T-cell (primary cell): Measurements from ENCODE around the gene NARS2. TPM values are rescaled to one million over a fixed set of nuclear protein-coding genes. Genes with fewer than 3 reads are reported as not detected.
A peak's percentile ranks its signal among the peaks of the same experiment; 100 is the strongest.

Source experiments
- ATAC-seq, 4 experiments: fragments of 200-7000 bp in 3 of 4; fragments of 150-1000 bp in 1 of 4; cut with Tn5 transposase; replicated peaks in 1 of 4; 1 replicate in 3 of 4; 2 replicates in 1 of 4; pipeline ENCODE4 v1.10.0; 2021; ENCODE audit warnings: moderate library complexity in 3 of 4, mild to moderate bottlenecking in 2 of 4, moderate number of reproducible peaks in 1 of 4
- CTCF ChIA-PET, 2 donors: fragments of 300-600 bp; sonication (Branson Sonifier 250); formaldehyde crosslinking; loops; one replicate each; lab custom pipeline; 2022; ENCODE audit warnings: antibody characterized with exemption in 2 of 2; lab: Charles Lee
- POLR2A ChIA-PET, 2 donors: fragments of 300-600 bp; sonication (Branson Sonifier 250); formaldehyde crosslinking; loops; one replicate each; lab custom pipeline; 2022; ENCODE audit warnings: antibody characterized with exemption in 2 of 2; lab: Charles Lee
- DNase-seq, 35 experiments: peaks; one replicate each; pipeline versions ENCODE4 v3.0.0 to v3.0.0-alpha.2; 2013 to 2023
- H3K27ac ChIP-seq: one replicate; pipeline ENCODE4 v1.5.1; 2013; ENCODE audit warnings: low read length
- H3K27me3 ChIP-seq, 2 experiments: replicated peaks in 1 of 2; 1 replicate in 1 of 2; 2 replicates in 1 of 2; pipeline versions ENCODE4 v1.6.1 to v1.7.0; 2013; ENCODE audit warnings: low read length in 1 of 2, mixed read lengths in 1 of 2; ENCODE audit not compliant: control insufficient read depth in 2 of 2, insufficient read depth in 2 of 2; ENCODE audit errors: extremely low read depth in 1 of 2
- H3K36me3 ChIP-seq, 2 donors: 1 replicate in 1 of 2; 2 replicates in 1 of 2; pipeline versions ENCODE4 v1.6.1 to v1.7.0; 2013; ENCODE audit warnings: low read length in 1 of 2; ENCODE audit not compliant: control insufficient read depth in 2 of 2, insufficient read depth in 1 of 2; ENCODE audit errors: extremely low read depth in 1 of 2
- H3K4me1 ChIP-seq, 2 experiments: 1 replicate in 1 of 2; 2 replicates in 1 of 2; pipeline versions ENCODE4 v1.6.1 to v1.7.0; 2013; ENCODE audit warnings: low read length in 2 of 2, mixed read lengths in 1 of 2; ENCODE audit not compliant: insufficient read depth in 2 of 2, control insufficient read depth in 1 of 2; ENCODE audit errors: extremely low read depth in 1 of 2
- H3K4me3 ChIP-seq, 2 donors: 1 replicate in 1 of 2; 2 replicates in 1 of 2; pipeline versions ENCODE4 v1.5.1 to v1.7.0; 2013; ENCODE audit warnings: mild to moderate bottlenecking in 2 of 2, low read length in 1 of 2, moderate library complexity in 1 of 2; ENCODE audit not compliant: control insufficient read depth in 1 of 2; ENCODE audit errors: extremely low read depth in 1 of 2
- H3K9me3 ChIP-seq: 2 replicates; pipeline ENCODE4 v1.7.0; 2013
- H3K27ac Mint-ChIP-seq, 2 donors: one replicate each; pipeline ENCODE4 v1.8.0; 2020 to 2021; ENCODE audit warnings: mild to moderate bottlenecking in 2 of 2, mixed read lengths in 2 of 2
- H3K27me3 Mint-ChIP-seq, 2 donors: one replicate each; pipeline ENCODE4 v1.8.0; 2021 to 2022; ENCODE audit warnings: mixed read lengths in 2 of 2
- H3K36me3 Mint-ChIP-seq: one replicate; pipeline ENCODE4 v1.8.0; 2021; ENCODE audit warnings: mixed read lengths
- H3K4me1 Mint-ChIP-seq, 3 donors: one replicate each; pipeline ENCODE4 v1.8.0; 2020 to 2022; ENCODE audit warnings: mixed read lengths in 3 of 3, mild to moderate bottlenecking in 1 of 3
- H3K4me3 Mint-ChIP-seq, 3 donors: one replicate each; pipeline ENCODE4 v1.8.0; 2020 to 2022; ENCODE audit warnings: mild to moderate bottlenecking in 3 of 3, mixed read lengths in 3 of 3, moderate library complexity in 3 of 3
- H3K9me3 Mint-ChIP-seq, 3 donors: one replicate each; pipeline ENCODE4 v1.8.0; 2020 to 2022; ENCODE audit warnings: mixed read lengths in 3 of 3
- WGBS: methylation state at CpG from one replicate; pipeline ENCODE4 v1.1.5; 2013; ENCODE audit warnings: missing lambda C conversion rate; ENCODE audit not compliant: insufficient coverage; 5-methylcytosine and 5-hydroxymethylcytosine counted together
- total RNA-seq, 35 experiments: library from RNA in 6 of 35; stranded (reverse) in 6 of 35; fragments of 120-200 nt in 1 of 35; gene quantifications; one replicate each; pipeline versions ENCODE4 v1.2.1 to v1.2.4 and lab custom pipeline; 2013 to 2026

NARS2 gene
- total RNA-seq, 5 donors from 2014 or later (not counting 1 experiment from before 2014, with no cell fraction given) = 12.1 to 17.6 (median 13.3) TPM

- H3K4me3 ChIP-seq = no peak overlapping the region
- Mint-ChIP-seq H3K27ac (no peak overlapping the region), H3K4me3 (no peak overlapping the region), H3K27me3 (no peaks in the 10 kb centered on the region), H3K9me3 (no peaks in the 10 kb centered on the region), H3K4me1 (no peaks in the 10 kb centered on the region), H3K36me3 (peaks cover 27% of the 10 kb centered on the region)
- no CpG with 5 or more reads among the region's 1 CpG for WGBS
- no peak for DNase-seq
- H3K27me3 ChIP-seq = no peaks in the 10 kb centered on the region
- POLR2A ChIA-PET = no interaction called here
- CTCF ChIA-PET = interaction anchor here in 1 of 2 donors (0.7 kb wide), 1 partner anchor 141 kb away, joined by 3 read pairs; no protein-coding TSS in a partner anchor
- H3K9me3 ChIP-seq = no peaks in the 10 kb centered on the region
- H3K27ac ChIP-seq = no peak overlapping the region
- peaks cover 0 to 9% of the 10 kb centered on the region in 2 donors for H3K36me3 ChIP-seq
- H3K4me1 ChIP-seq = no peaks in the 10 kb centered on the region
- ATAC-seq = no peak
Observed at GRCh38 chr11:78444726-78445125, 129.9 kb downstream of the NARS2 start.

- Histone ChIP-seq H3K27me3 (no peaks in the 10 kb centered on the region), H3K36me3 (peaks cover 0 to 9% of the 10 kb centered on the region in 2 donors), H3K4me1 (no peaks in the 10 kb centered on the region), H3K9me3 (no peaks in the 10 kb centered on the region), H3K27ac (no peak overlapping the region), H3K4me3 (no peak overlapping the region)
- Mint-ChIP-seq H3K9me3 (no peaks in the 10 kb centered on the region), H3K27me3 (no peaks in the 10 kb centered on the region), H3K27ac (no peak overlapping the region), H3K36me3 (peaks cover 34% of the 10 kb centered on the region), H3K4me3 (no peak overlapping the region), H3K4me1 (no peaks in the 10 kb centered on the region)
- ATAC-seq = no peak
- POLR2A ChIA-PET = no interaction called here
- CTCF ChIA-PET = no interaction called here
- DNase-seq = no peak
- WGBS = no CpG with 5 or more reads among the region's 4 CpGs
Observed at GRCh38 chr11:78441956-78442355, 132.7 kb downstream of the NARS2 start.

- no peaks in the 10 kb centered on the region for H3K9me3 Mint-ChIP-seq
- Histone ChIP-seq H3K4me1 (no peaks in the 10 kb centered on the region), H3K36me3 (peaks cover 0 to 13% of the 10 kb centered on the region in 2 donors), H3K27ac (no peak overlapping the region), H3K4me3 (no peak overlapping the region), H3K9me3 (no peaks in the 10 kb centered on the region), H3K27me3 (no peaks in the 10 kb centered on the region)
- ChIA-PET CTCF (interaction anchor here in 1 of 2 donors (0.5 to 1.2 kb wide), 2 partner anchors 55 to 78 kb away, joined by 3 read pairs; no protein-coding TSS in a partner anchor), POLR2A (no interaction called here)
- H3K36me3 Mint-ChIP-seq = peaks cover 34% of the 10 kb centered on the region
- no peak overlapping the region for H3K27ac Mint-ChIP-seq
- DNase-seq (no peak), ATAC-seq (no peak)
- no peak overlapping the region for H3K4me3 Mint-ChIP-seq
- no peaks in the 10 kb centered on the region for H3K4me1 Mint-ChIP-seq
- H3K27me3 Mint-ChIP-seq = no peaks in the 10 kb centered on the region
- no CpG with 5 or more reads among the region's 5 CpGs for WGBS
Observed at GRCh38 chr11:78438298-78438975, 136.2 kb downstream of the NARS2 start.

- H3K27me3 ChIP-seq = no peaks in the 10 kb centered on the region
- H3K27ac Mint-ChIP-seq = no peak overlapping the region
- H3K4me3 Mint-ChIP-seq = no peak overlapping the region
Observed at GRCh38 chr11:78432956-78433355, 141.7 kb downstream of the NARS2 start.

GRCh38 chr11:78432058-78432515 is 142.6 kb downstream of the NARS2 start:
- H3K27me3 ChIP-seq = no peaks in the 10 kb centered on the region
- ChIA-PET CTCF (interaction anchor here (0.7 to 1.4 kb wide), 3 partner anchors 14 to 49 kb away, joined by 3 to 8 read pairs (median 3); no protein-coding TSS in a partner anchor), POLR2A (no interaction called here)
- no CpG with 5 or more reads among the region's 4 CpGs for WGBS
- peaks cover 4 to 7% of the 10 kb centered on the region in 2 donors for H3K36me3 ChIP-seq
- H3K27ac ChIP-seq = no peak overlapping the region
- no peak for ATAC-seq
- Mint-ChIP-seq H3K9me3 (no peaks in the 10 kb centered on the region), H3K27me3 (no peaks in the 10 kb centered on the region), H3K27ac (no peak overlapping the region), H3K4me3 (no peak overlapping the region), H3K4me1 (peaks cover 0 to 11% (median 0%) of the 10 kb centered on the region in 3 donors), H3K36me3 (peaks cover 15% of the 10 kb centered on the region)
- DNase-seq = peak in 2 of 35 experiments; percentile 10 to 16
- H3K9me3 ChIP-seq = no peaks in the 10 kb centered on the region
- H3K4me1 ChIP-seq = peaks cover 0 to 3% of the 10 kb centered on the region in 2 experiments
- no peak overlapping the region for H3K4me3 ChIP-seq

More at GRCh38 chr11:78432956-78433355, 141.7 kb downstream of the NARS2 start:
- Mint-ChIP-seq H3K9me3 (no peaks in the 10 kb centered on the region), H3K36me3 (peaks cover 18% of the 10 kb centered on the region), H3K4me1 (peaks cover 0 to 11% (median 0%) of the 10 kb centered on the region in 3 donors), H3K27me3 (no peaks in the 10 kb centered on the region)
- no CpG with 5 or more reads among the region's 1 CpG for WGBS
- H3K4me1 ChIP-seq = peaks cover 0 to 3% of the 10 kb centered on the region in 2 experiments
- DNase-seq (no peak), ATAC-seq (no peak)
- ChIA-PET CTCF (no interaction called here), POLR2A (no interaction called here)
- peaks cover 4 to 7% of the 10 kb centered on the region in 2 donors for H3K36me3 ChIP-seq
- H3K4me3 ChIP-seq = no peak overlapping the region
- no peak overlapping the region for H3K27ac ChIP-seq
- H3K9me3 ChIP-seq = no peaks in the 10 kb centered on the region

GRCh38 chr11:78429660-78430059 is 145.0 kb downstream of the NARS2 start:
- Histone ChIP-seq H3K27me3 (no peaks in the 10 kb centered on the region), H3K9me3 (no peaks in the 10 kb centered on the region), H3K27ac (no peak overlapping the region), H3K4me3 (no peak overlapping the region), H3K4me1 (peaks cover 0 to 3% of the 10 kb centered on the region in 2 experiments), H3K36me3 (peaks cover 0 to 7% of the 10 kb centered on the region in 2 donors)
- no peak overlapping the region for H3K4me3 Mint-ChIP-seq
- H3K9me3 Mint-ChIP-seq = no peaks in the 10 kb centered on the region
- CTCF ChIA-PET = interaction anchor here in 1 of 2 donors (0.6 to 1.8 kb wide), 2 partner anchors 11 to 134 kb away, joined by 4 to 6 read pairs; partner anchors contain the start of gene GAB2
- H3K4me1 Mint-ChIP-seq = peaks cover 0 to 12% (median 0%) of the 10 kb centered on the region in 3 donors
- peaks cover 10% of the 10 kb centered on the region for H3K36me3 Mint-ChIP-seq
- WGBS = 17% methylated on average over 1 of the region's 4 CpGs
- POLR2A ChIA-PET = no interaction called here
- no peaks in the 10 kb centered on the region for H3K27me3 Mint-ChIP-seq
- DNase-seq = no peak
- peak in 1 of 4 experiments; percentile 56 for ATAC-seq
- H3K27ac Mint-ChIP-seq = no peak overlapping the region
